Measurements from ENCODE around the gene ERO1B.

ERO1B gene

GRCh38 chr1:236176337-236177336, 105.1 kb downstream of the ERO1B start:
- DNase-seq: no peak

GRCh38 chr1:236175642-236176336, 106.0 kb downstream of the ERO1B start:
- no peak for DNase-seq

- DNase-seq: no peak
Measured at GRCh38 chr1:236173174-236173767, 108.5 kb downstream of the ERO1B start.

- no peak for DNase-seq
Measured at GRCh38 chr1:236172041-236172579, 109.6 kb downstream of the ERO1B start.

GRCh38 chr1:236168716-236169429, 112.9 kb downstream of the ERO1B start:
- DNase-seq: no peak

- DNase-seq: no peak
Measured at GRCh38 chr1:236167578-236167977, 114.2 kb downstream of the ERO1B start.

GRCh38 chr1:236167154-236167553, 114.6 kb downstream of the ERO1B start:
- no peak for DNase-seq

GRCh38 chr1:236166041-236166440, 115.7 kb downstream of the ERO1B start:
- no peak for DNase-seq
